SK-N-SH (cell line): ENCODE measurements around the gene NFAT5. TPM values are rescaled to one million over a fixed set of nuclear protein-coding genes. Genes with fewer than 3 reads are reported as not detected.
A peak's percentile ranks its signal among the peaks of the same experiment; 100 is the strongest.

Experiments used
- CTCF ChIA-PET: fragments of 300-600, 350-600 bp; formaldehyde crosslinking; extraction: SDS; loops from one replicate; lab custom pipeline; 2021; lab: Yijun Ruan, JAX
- POLR2A ChIA-PET: fragments of 350-600 bp; sonication (Branson Sonifier 250); formaldehyde crosslinking; extraction: SDS; loops from one replicate; lab custom pipeline; 2020; ENCODE audit warnings: antibody characterized with exemption, inconsistent platforms; lab: Yijun Ruan, JAX
- DNase-seq: peaks from one replicate; pipeline ENCODE4 v3.0.0; 2012
- H2AFZ ChIP-seq: fragments of 200-600 bp; sonication (generic); 2 replicates; pipeline ENCODE4 v1.8.1; 2016; ENCODE audit warnings: antibody characterized with exemption, mild to moderate bottlenecking, low read depth
- H3F3A ChIP-seq: fragments of 200-600 bp; sonication (generic); replicated peaks from 2 replicates; pipeline ENCODE3; 2016; ENCODE audit warnings: antibody characterized with exemption, mild to moderate bottlenecking; ENCODE audit not compliant: insufficient read depth
- H3K27ac ChIP-seq, 2 experiments: fragments of 200-500 bp in 1 of 2; fragments of 200-600 bp in 1 of 2; sonication (Bioruptor generic) in 1 of 2; sonication (generic), shearing (Covaris generic) in 1 of 2; 2 replicates each; pipeline versions ENCODE4 v1.5.1 to v1.6.1; 2014 to 2016; ENCODE audit warnings: low read depth in 2 of 2, inconsistent platforms in 1 of 2, low read length in 1 of 2, mild to moderate bottlenecking in 1 of 2, mixed read lengths in 1 of 2
- H3K27me3 ChIP-seq: fragments of 200-600 bp; sonication (generic), shearing (Covaris generic); 2 replicates; pipeline ENCODE4 v1.6.1; 2016; ENCODE audit warnings: mixed run types; ENCODE audit not compliant: insufficient read depth
- H3K36me3 ChIP-seq, 2 experiments: fragments of 200-500 bp in 1 of 2; fragments of 200-600 bp in 1 of 2; sonication (Bioruptor generic) in 1 of 2; sonication (generic) in 1 of 2; replicated peaks in 1 of 2; 2 replicates each; pipeline versions ENCODE3 to v1.5.1; 2014 to 2016; ENCODE audit warnings: low read length in 1 of 2, mild to moderate bottlenecking in 1 of 2; ENCODE audit not compliant: insufficient read depth in 2 of 2, control insufficient read depth in 1 of 2
- H3K4me1 ChIP-seq, 2 experiments: fragments of 200-500 bp in 1 of 2; fragments of 200-600 bp in 1 of 2; sonication (Bioruptor generic) in 1 of 2; sonication (generic), shearing (Covaris generic) in 1 of 2; 2 replicates each; pipeline versions ENCODE4 v1.5.1 to v1.6.1; 2014 to 2016; ENCODE audit warnings: low read depth in 1 of 2, low read length in 1 of 2, mixed run types in 1 of 2; ENCODE audit not compliant: insufficient read depth in 2 of 2, control insufficient read depth in 1 of 2
- H3K4me2 ChIP-seq: fragments of 200-600 bp; sonication (generic), shearing (Covaris generic); 2 replicates; pipeline ENCODE4 v1.6.1; 2017; ENCODE audit warnings: mixed run types
- H3K4me3 ChIP-seq, 2 experiments: fragments of 200-500 bp in 1 of 2; fragments of 200-600 bp in 1 of 2; sonication (Bioruptor generic) in 1 of 2; sonication (generic), shearing (Covaris generic) in 1 of 2; 2 replicates each; pipeline versions ENCODE4 v1.5.1 to v1.8.1; 2014 to 2016; ENCODE audit warnings: low read depth in 2 of 2, inconsistent platforms in 1 of 2, low read length in 1 of 2, mild to moderate bottlenecking in 1 of 2, mixed read lengths in 1 of 2, moderate library complexity in 1 of 2
- H3K79me2 ChIP-seq: fragments of 200-600 bp; sonication (generic); 2 replicates; pipeline ENCODE4 v1.8.1; 2017; ENCODE audit warnings: mild to moderate bottlenecking; ENCODE audit not compliant: insufficient read depth
- H3K9ac ChIP-seq: fragments of 200-600 bp; sonication (generic); 2 replicates; pipeline ENCODE4 v1.6.1; 2017; ENCODE audit warnings: mixed run types
- H3K9me2 ChIP-seq: fragments of 200-600 bp; sonication (generic); 2 replicates; pipeline ENCODE4 v1.6.1; 2017; ENCODE audit warnings: mixed run types
- H3K9me3 ChIP-seq: fragments of 200-600 bp; sonication (generic); 2 replicates; pipeline ENCODE4 v1.6.1; 2017; ENCODE audit warnings: mixed run types, mild to moderate bottlenecking, moderate library complexity
- H4K20me1 ChIP-seq: fragments of 200-600 bp; sonication (generic); 2 replicates; pipeline ENCODE4 v1.6.1; 2017; ENCODE audit warnings: mild to moderate bottlenecking, mixed run types; ENCODE audit not compliant: insufficient read depth
- ELF1 ChIP-seq: IDR thresholded peaks from 2 replicates; pipeline ENCODE4 v1.4.0; 2012
- EP300 ChIP-seq, 2 experiments: IDR thresholded peaks; 2 replicates each; pipeline versions ENCODE4 v1.4.0 to v1.6.1; 2012; ENCODE audit warnings: borderline replicate concordance in 1 of 2, low read depth in 1 of 2, low read length in 1 of 2
- FOXJ3 ChIP-seq: sonication (generic); formaldehyde crosslinking; IDR thresholded peaks from 2 replicates; pipeline ENCODE4 v1.5.1; 2020; ENCODE audit warnings: mild to moderate bottlenecking, missing genetic modification reagents
- JUND ChIP-seq: IDR thresholded peaks from 2 replicates; pipeline ENCODE4 v1.4.0; 2012
- MEF2A ChIP-seq: IDR thresholded peaks from 2 replicates; pipeline ENCODE4 v1.4.0; 2012; ENCODE audit warnings: low read depth, borderline replicate concordance
- POLR2AphosphoS5 ChIP-seq: IDR thresholded peaks from 2 replicates; pipeline ENCODE4 v1.6.1; 2012; ENCODE audit warnings: low read depth, low read length
- RFX5 ChIP-seq: IDR thresholded peaks from 2 replicates; pipeline ENCODE4 v1.6.1; 2012; ENCODE audit warnings: mild to moderate bottlenecking, improper control_type of control experiment, low read length
- RXRA ChIP-seq: IDR thresholded peaks from 2 replicates; pipeline ENCODE4 v1.4.0; 2012; ENCODE audit warnings: low read depth, mild to moderate bottlenecking, borderline replicate concordance
- TCF12 ChIP-seq: IDR thresholded peaks from 2 replicates; pipeline ENCODE4 v1.4.0; 2012
- TEAD4 ChIP-seq: IDR thresholded peaks from 2 replicates; pipeline ENCODE4 v1.4.0; 2012; ENCODE audit warnings: mild to moderate bottlenecking, borderline replicate concordance; ENCODE audit not compliant: insufficient read depth
- WGBS: methylation state at CpG from one replicate; pipeline ENCODE4 v1.1.6; 2017; ENCODE audit warnings: low lambda C conversion rate; 5-methylcytosine and 5-hydroxymethylcytosine counted together
- polyA plus RNA-seq, 3 experiments: library from polyadenylated mRNA; depleted of rRNA; stranded (reverse); fragments of >200 nt; gene quantifications; 2 replicates each; pipeline ENCODE4 v1.2.3, GENCODE V29; 2012
- TF ChIP-seq, protein P1 (sequence below): IDR thresholded peaks from 2 replicates; pipeline ENCODE4; 2012
- TF ChIP-seq, protein P2 (sequence below): IDR thresholded peaks from 2 replicates; pipeline ENCODE4 v1.4.0; 2012; ENCODE audit warnings: low read depth
- TF ChIP-seq, protein P3 (sequence below): fragments of 150-350 bp; IDR thresholded peaks from 2 replicates; pipeline ENCODE4 v1.6.1; 2017; ENCODE audit warnings: antibody characterized with exemption, low read length, low read depth, borderline replicate concordance
- TF ChIP-seq, protein P4 (sequence below): IDR thresholded peaks from 2 replicates; pipeline ENCODE4 v1.4.0; 2012; ENCODE audit warnings: low read depth, borderline replicate concordance
- TF ChIP-seq, protein P5 (sequence below): fragments of 200-600 bp; sonication (generic); IDR thresholded peaks from 2 replicates; pipeline ENCODE4 v1.6.1; 2017; ENCODE audit warnings: antibody characterized with exemption, mild to moderate bottlenecking, moderate library complexity

NFAT5 gene
- polyA plus RNA-seq, 1 of the 3 experiments (the other 2 are of a cell fraction): 7.2 TPM

DNA sequence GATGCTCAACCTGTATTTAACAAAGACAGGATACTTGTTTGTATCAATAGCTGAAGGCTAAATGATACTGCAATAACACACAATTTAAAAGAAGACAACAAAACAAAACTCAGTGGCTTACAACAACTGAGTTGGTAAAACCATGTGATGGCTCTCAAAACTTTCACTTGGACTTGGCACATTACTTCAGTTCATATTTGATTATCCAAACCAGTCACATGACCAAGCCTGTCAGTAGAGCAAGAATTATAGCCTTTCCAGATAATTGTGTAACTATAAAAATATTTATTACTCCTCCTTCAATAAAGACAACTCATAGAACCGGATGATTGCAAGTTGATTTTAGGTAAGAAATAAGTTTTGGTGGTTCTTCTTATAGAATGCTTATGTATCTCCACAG lies 103.8 kb downstream of the NFAT5 start:
- whole genome bisulfite sequencing: 66% methylated on average over 1 of the region's 1 CpG
- no peak overlapping the region for H3K4me3 ChIP-seq
- DNase-seq: no peak

DNA sequence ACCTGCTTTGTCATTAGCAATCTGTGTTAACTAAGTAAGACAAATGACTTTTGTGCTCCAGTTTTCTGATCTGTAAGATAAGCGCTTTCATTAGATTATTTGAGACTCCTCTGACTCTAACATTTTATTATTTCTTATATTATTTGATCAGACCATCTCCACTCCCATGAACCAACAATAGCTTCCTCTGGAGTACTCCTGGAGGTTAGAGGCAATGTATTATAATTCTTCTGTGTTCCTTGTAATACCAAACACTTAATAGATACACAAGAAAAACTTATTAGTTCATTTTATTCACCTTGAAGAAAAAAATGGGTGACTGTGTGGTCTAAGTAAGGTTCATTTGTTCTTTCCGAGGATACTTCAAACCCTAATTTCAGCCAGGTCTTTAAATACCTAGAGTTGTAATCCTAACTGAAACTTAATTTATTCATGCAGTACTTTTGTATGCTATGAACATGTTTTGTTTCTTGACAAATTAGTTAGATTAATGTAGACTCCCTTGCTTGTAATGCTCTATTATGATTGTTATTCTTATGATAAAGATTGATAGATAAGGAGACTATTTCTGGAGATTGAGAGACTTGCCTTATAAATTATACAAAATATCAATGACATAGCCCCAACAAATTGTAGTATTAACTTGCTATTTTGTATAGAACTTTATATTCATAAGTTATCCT lies 106.7 kb downstream of the NFAT5 start:
- Histone ChIP-seq H3K4me2 (no peak overlapping the region), H3K79me2 (peaks cover 4% of the 10 kb centered on the region), H3K9ac (no peak overlapping the region), H3K9me2 (no peaks in the 10 kb centered on the region), H3K36me3 (peaks cover 52 to 92% of the 10 kb centered on the region in 2 experiments), H3K27me3 (no peaks in the 10 kb centered on the region), H3F3A (peaks cover 13% of the 10 kb centered on the region), H4K20me1 (no peaks in the 10 kb centered on the region; the same call in 1 of the 2 replicates), H3K4me3 (no peak overlapping the region), H3K27ac (peak overlapping the region in 1 of 2 experiments; percentile 16; a peak in 1 of 4 replicates), H3K4me1 (no peaks in the 10 kb centered on the region), H2AFZ (no peak overlapping the region), H3K9me3 (no peaks in the 10 kb centered on the region)
- TF ChIP-seq TEAD4 (no peak), TCF12 (no peak), ELF1 (no peak), RFX5 (no peak), FOXJ3 (CRISPR knock-in tag) (no peak), POLR2AphosphoS5 (no peak), EP300 (IDR thresholded peaks at IDR 0.05; ENCODE audit: borderline replicate concordance in 1 of 2, low read depth in 1 of 2, low read length in 1 of 2) (no peak), JUND (no peak)
- TF ChIP-seq, protein P1, sequence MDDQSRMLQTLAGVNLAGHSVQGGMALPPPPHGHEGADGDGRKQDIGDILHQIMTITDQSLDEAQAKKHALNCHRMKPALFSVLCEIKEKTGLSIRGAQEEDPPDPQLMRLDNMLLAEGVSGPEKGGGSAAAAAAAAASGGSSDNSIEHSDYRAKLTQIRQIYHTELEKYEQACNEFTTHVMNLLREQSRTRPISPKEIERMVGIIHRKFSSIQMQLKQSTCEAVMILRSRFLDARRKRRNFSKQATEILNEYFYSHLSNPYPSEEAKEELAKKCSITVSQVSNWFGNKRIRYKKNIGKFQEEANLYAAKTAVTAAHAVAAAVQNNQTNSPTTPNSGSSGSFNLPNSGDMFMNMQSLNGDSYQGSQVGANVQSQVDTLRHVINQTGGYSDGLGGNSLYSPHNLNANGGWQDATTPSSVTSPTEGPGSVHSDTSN: no peak
- TF ChIP-seq, protein P2, sequence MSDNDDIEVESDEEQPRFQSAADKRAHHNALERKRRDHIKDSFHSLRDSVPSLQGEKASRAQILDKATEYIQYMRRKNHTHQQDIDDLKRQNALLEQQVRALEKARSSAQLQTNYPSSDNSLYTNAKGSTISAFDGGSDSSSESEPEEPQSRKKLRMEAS: no peak
- TF ChIP-seq, protein P3, sequence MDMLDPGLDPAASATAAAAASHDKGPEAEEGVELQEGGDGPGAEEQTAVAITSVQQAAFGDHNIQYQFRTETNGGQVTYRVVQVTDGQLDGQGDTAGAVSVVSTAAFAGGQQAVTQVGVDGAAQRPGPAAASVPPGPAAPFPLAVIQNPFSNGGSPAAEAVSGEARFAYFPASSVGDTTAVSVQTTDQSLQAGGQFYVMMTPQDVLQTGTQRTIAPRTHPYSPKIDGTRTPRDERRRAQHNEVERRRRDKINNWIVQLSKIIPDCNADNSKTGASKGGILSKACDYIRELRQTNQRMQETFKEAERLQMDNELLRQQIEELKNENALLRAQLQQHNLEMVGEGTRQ: no peak
- no peak for DNase-seq
- POLR2A ChIA-PET: no interaction called here
- WGBS: 87% methylated on average over 2 of the region's 2 CpGs
- CTCF ChIA-PET: interaction anchor here (1.1 kb wide), 1 partner anchor 37 kb away, joined by 3 read pairs; no protein-coding TSS in a partner anchor

More for the DNA sequence above, 103.8 kb downstream of the NFAT5 start:
- no peak for TF ChIP-seq RXRA
- TF ChIP-seq, protein P3: no peak
- TF ChIP-seq, protein P4, sequence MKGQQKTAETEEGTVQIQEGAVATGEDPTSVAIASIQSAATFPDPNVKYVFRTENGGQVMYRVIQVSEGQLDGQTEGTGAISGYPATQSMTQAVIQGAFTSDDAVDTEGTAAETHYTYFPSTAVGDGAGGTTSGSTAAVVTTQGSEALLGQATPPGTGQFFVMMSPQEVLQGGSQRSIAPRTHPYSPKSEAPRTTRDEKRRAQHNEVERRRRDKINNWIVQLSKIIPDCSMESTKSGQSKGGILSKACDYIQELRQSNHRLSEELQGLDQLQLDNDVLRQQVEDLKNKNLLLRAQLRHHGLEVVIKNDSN: peak; percentile 39; the same call in 1 of the 2 replicates
- TF ChIP-seq MEF2A: no peak
- no peak for TF ChIP-seq FOXJ3 (CRISPR knock-in tag)
- TF ChIP-seq, protein P5, sequence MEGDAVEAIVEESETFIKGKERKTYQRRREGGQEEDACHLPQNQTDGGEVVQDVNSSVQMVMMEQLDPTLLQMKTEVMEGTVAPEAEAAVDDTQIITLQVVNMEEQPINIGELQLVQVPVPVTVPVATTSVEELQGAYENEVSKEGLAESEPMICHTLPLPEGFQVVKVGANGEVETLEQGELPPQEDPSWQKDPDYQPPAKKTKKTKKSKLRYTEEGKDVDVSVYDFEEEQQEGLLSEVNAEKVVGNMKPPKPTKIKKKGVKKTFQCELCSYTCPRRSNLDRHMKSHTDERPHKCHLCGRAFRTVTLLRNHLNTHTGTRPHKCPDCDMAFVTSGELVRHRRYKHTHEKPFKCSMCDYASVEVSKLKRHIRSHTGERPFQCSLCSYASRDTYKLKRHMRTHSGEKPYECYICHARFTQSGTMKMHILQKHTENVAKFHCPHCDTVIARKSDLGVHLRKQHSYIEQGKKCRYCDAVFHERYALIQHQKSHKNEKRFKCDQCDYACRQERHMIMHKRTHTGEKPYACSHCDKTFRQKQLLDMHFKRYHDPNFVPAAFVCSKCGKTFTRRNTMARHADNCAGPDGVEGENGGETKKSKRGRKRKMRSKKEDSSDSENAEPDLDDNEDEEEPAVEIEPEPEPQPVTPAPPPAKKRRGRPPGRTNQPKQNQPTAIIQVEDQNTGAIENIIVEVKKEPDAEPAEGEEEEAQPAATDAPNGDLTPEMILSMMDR: no peak
- TF ChIP-seq, all 33 proteins: peak for 1
- Histone ChIP-seq H3K27ac (no peak overlapping the region), H2AFZ (no peak overlapping the region), H3K4me2 (no peak overlapping the region), H3K9me2 (no peaks in the 10 kb centered on the region), H3K79me2 (peaks cover 4% of the 10 kb centered on the region; the same call in 1 of the 2 replicates), H3K9me3 (no peaks in the 10 kb centered on the region), H3K9ac (no peak overlapping the region), H3K36me3 (peaks cover 33 to 68% of the 10 kb centered on the region in 2 experiments), H3K4me1 (no peaks in the 10 kb centered on the region), H3K27me3 (no peaks in the 10 kb centered on the region), H3F3A (peaks cover 7% of the 10 kb centered on the region), H4K20me1 (no peaks in the 10 kb centered on the region; the same call in 1 of the 2 replicates)
- POLR2A ChIA-PET: no interaction called here
- CTCF ChIA-PET: interaction anchor here (0.6 to 0.9 kb wide), 3 partner anchors 10 to 182 kb away, joined by 3 read pairs; partner anchors contain the start of gene NOB1
